Stimulated activated CD4-positive, alpha-beta T cell treated with anti-CD3 and anti-CD28 coated beads, Interleukin-1b, Interleukin-23, amount 100 ng/mL, for 4 hours (primary cell): ENCODE measurements around the gene CFAP53.
"Not testable (repeated sequence)": the region's sequence is repeated elsewhere in the genome, so short reads cannot be mapped to it uniquely, and the experiment has no call there.

Source experiments
- DNase-seq, 2 donors: peaks; one replicate each; pipeline ENCODE4 v3.0.0-alpha.2; 2020; ENCODE audit warnings: low read depth in 2 of 2

Gene CFAP53

DNA sequence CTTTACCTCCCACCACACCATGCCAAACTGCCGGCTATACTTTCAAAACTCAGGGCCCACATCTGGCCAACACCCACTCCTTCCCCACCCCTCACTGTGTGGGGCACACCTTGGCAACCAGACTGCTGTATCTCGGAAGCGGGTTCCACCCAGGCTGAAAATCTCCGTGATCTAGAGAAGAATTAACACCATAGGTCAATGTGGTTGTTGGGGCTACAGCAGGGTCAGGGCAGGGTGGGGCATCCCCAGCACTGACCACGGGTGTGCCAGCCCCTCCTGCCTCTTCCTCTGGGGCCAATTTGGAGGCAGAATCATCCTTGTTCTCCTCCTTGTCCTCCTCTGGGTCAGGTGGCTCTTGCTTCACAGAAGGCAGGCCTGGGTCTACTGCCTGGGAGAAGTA is 6.3 kb upstream of the CFAP53 start:
- DNase-seq, result no peak

GRCh38 chr18:50268022-50268747 is 1.9 kb upstream of the CFAP53 start:
- peak; percentile 63 to 75 for DNase-seq

- DNase-seq, result no peak
Measured at GRCh38 chr18:50262977-50263376, 3.3 kb downstream of the CFAP53 start.

DNA sequence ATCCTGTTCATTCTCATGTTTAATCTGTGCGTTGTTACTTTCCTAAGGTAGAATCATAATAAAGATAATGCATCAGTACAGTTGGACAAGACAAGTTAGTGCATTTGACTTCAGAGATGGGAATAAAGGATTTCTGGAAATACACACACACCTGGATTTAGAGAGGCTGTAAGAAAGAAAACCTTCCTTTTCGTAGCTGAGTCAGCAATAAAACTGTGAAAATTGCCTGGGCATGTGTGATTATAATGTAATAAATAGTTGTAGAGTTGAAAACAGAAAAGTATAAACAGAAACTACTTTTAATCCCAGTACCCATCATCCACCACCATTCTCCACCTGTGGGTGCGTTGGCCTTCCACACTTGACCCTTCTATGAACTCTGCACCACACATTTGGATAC is 15.4 kb downstream of the CFAP53 start:
- DNase-seq, result no peak

GRCh38 chr18:50249576-50249975 is 16.7 kb downstream of the CFAP53 start:
- no peak for DNase-seq

DNA sequence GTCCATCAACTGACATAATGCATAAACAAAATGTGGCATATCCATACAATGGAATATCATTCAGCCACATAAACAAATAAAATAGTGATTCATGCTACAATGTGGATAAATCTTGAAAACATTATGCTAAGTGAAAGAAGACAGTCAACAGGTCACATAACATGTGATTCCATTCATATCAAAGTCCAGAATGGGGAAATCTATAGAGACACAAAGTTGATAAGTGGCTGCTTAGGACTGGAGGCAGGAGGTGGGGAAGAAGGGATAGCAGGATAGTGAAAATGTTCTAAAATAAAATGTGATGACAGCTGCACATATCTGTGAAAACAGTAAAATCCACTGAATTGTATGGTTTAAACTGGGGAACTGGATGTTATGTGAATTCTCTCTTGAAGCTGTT is 18.7 kb downstream of the CFAP53 start:
- no peak for DNase-seq

DNA sequence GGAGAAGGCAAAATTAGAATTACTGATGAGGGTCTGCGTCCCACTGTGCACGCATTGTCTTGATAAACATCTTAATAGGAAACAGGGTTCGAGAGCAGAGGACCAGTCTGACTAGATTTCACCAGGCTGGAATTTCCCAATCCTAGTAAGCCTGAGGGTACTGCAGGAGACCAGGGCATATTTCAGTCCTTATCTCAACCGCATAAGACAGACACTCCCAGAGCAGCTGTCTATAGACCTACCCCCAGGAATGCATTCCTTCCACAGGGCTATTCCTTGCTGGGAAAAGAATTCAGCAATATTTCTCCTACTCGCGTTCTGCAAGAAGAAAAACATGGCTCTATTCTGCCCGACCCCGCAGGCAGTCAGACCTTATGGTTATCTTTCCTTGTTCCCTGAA is 24.5 kb downstream of the CFAP53 start:
- DNase-seq, result not testable (repeated sequence)

- DNase-seq, result no peak
Measured at GRCh38 chr18:50240080-50240563, 26.2 kb downstream of the CFAP53 start.

DNA sequence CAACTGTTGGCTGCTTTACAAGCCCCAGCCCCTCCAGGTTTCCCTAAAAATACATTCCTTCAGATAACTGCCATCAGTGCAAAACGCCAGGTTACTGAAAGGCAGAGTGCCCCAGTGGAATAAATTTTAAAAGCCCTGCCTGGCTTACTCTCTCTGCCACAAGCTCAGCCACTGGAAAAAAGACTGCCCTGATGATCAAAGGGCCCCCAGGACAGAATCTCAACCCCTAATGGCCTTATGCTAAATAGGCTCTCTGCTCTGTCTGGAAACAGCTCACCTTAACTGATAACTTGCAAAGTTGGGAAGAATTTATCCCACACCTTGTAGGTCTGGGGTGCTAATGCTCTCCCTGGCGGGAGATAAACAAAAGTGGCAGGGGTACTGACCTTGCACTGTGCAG is 33.9 kb downstream of the CFAP53 start:
- no peak for DNase-seq

DNA sequence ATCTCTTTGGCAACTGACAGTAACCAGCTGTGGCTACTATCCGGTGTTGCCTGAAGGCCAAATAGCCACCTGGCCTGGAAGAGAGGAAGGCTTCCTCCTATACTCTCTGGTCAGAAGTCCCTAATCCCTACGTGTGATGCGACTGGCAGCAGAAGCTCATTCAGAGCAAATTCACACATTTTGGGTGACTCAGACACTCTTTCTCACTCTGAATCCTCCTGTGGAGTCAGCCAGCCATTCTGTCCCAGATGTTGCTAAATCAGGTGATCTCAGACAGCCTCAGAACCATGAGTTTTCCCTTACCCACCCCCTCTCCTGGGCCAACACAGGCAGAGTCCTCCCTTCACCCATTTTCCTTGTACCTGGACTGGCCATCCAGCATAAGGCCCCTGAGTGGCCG is 34.7 kb downstream of the CFAP53 start:
- DNase-seq, result no peak

DNA sequence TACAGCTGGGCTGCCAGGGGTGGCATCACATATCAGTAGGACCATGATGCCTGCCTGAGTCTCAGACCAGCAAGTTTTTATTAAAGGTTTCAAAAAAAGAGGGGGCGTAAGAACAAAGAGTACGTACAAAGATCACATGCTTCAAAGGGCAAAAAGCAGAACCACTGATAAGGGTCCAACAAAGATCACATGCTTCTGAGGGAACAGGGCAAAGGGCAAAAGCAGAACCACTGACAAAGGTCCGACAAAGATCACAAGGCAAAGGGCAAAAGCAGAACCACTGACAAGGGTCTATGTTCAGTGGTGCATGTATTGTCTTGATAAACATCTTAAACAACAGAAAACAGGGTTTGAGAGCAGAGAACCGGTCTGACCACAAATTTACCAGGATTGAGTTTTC is 46.0 kb downstream of the CFAP53 start:
- not testable (repeated sequence) for DNase-seq

DNA sequence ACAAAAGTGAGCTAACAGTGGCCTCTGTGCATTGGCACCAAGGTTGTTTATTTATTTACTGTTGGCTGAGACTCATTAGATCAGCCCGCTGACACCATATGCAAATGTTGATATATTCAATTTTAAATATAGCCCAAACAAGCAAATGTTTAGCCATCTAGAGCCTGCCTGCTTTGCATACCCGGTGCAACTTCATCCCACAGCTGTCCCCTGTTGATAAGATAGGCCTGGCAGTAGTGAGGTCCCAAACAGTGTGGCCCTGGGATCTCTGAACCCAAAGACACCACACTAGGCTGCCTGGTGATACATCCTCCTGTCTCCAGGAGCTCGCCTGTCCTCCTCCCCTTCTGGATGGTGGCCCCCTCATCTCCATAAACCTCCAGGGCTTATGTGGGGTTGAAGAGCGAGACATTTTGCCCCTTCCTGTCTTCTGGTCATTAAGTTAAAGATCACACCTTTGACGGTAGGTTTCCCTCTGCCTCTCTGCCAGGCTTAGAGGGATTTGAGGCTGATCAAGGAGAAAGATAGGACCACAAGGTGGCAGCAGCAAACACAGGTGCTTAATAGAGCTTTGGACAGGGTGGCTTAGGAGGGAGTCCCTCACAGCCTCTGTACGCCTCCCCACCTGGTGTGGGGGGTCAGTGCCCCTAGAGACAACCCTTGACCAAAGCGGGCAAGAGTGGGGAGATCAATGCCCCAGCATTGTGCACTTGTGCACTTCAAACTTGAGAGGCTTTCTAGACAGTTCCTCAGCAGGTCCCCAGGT is 47.7 kb downstream of the CFAP53 start:
- peak in 1 of 2 donors; percentile 21 for DNase-seq

GRCh38 chr18:50209311-50209710 is 57.0 kb downstream of the CFAP53 start:
- DNase-seq, result no peak

- DNase-seq, result no peak
Measured at GRCh38 chr18:50207722-50208121, 58.6 kb downstream of the CFAP53 start.

- no peak for DNase-seq
Measured at GRCh38 chr18:50203801-50204604, 62.3 kb downstream of the CFAP53 start.

DNA sequence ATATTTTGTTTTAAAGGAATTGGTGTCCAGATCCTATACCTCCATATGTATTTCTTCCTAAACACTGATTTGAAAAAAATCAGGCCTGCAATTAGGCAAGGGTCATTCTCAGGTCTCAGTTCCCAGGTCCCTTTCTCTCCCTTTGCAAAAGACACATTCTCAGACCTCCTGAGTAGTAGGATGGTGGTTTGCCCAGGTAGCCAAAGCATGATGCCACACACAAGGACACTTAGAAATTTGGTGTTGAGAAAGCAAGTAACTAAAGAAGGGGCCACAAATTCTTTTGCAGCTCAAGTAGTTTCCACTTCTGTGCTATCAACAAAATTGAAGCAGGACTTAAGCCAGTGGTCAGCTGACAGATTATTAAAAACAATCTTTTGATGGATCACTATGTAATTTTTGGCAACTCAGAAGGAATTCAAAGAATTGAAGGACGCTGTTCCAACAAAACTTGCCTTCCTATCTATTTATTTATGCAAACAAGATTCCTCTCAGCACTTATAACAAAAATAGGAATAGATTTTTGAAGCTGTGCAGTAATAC is 64.7 kb downstream of the CFAP53 start:
- DNase-seq, result no peak

DNA sequence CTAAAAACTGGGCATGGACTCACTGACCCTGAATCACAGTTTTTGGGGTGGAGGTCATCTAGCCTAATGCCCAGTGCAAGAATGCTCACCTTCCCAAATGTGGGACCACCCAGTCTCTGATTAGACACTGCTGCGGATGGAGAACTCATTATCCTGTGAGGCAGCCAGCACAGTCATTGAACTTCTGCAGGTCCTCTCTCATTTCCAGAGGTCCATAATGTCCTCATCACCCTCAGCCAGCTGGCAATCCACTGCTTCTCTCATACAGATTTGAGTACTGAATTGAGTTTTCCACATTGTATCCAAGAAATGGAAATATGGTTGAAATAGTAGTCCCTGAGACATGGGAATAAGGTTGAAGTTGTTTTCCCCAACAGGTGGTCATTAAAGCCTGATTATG is 66.4 kb downstream of the CFAP53 start:
- DNase-seq, result no peak

- no peak for DNase-seq
Measured at GRCh38 chr18:50199346-50199855, 66.9 kb downstream of the CFAP53 start.

GRCh38 chr18:50196261-50196660 is 70.0 kb downstream of the CFAP53 start:
- DNase-seq, result no peak

GRCh38 chr18:50195689-50196088 is 70.6 kb downstream of the CFAP53 start:
- no peak for DNase-seq

DNA sequence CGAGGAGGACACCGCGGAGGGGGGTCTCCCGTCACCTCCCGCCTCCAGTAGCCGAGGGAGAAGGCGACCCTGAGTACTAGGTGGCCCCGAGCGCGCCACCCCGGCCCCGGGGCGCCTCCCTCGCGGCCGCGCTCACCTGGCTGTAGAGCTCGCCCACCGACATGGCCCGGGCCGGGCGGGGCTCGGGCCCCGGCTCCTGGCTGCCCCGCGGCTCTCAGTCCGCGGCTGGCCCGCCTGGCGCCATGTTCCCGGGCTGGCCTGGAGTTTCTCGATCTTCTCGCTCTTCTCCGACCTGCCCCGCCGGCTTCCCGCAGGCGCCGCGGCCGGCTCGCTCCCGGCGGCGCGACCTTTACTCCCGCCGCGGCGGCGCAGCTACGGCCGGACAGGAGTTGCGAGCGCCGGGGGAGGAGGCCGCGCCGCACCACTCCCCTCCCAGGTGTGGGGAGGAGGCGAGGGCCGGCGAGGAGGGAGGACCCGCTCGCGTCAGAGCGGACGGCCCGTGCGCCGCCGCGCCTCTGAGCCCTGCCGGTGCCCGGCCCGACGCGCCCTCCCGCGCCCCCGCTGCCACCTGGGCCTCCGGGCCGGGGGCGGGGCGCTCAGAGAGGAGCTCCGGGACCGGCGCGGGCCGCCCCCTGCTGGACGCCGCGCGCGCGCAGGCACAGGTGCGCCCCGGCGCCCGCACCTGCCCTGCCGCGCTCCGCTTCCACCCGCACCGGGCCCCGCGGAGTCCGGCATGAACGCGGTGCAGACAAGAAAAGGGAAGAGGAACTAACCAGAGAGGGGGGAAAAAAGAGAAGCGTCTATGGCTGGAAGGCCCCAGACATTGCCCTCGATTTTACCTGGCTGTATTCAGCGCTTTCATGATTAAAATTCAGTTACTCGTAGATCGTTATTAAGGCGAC is 71.4 kb downstream of the CFAP53 start, which contains the start of gene MYO5B:
TSS of gene MYO5B (minus strand) at position 517 of the 902 bp plus-strand sequence. CDS start at position 163, 354 bp downstream.
- peak; percentile 37 to 59 for DNase-seq
